HG03280 (cell line): ENCODE data around the gene PSD.

ENCODE experiments used
- ATAC-seq: cut with Tn5 transposase; IDR thresholded peaks from one replicate; pipeline ENCODE4 v1.9.1; 2021; ENCODE audit warnings: mild to moderate bottlenecking, moderate library complexity; ENCODE audit not compliant: unreplicated experiment

PSD gene

GRCh38 chr10:102420714-102421506 lies 2.3 kb upstream of the PSD start, which contains the start of gene FBXL15:
Gene FBXL15 (plus strand): TSS chr10:102420836. CDS start chr10:102421130, 294 bp downstream.
- ATAC-seq, result peak; percentile 67

GRCh38 chr10:102420181-102420713 lies 1.7 kb upstream of the PSD start:
- ATAC-seq, result no peak

- no peak for ATAC-seq
Measured at GRCh38 chr10:102419269-102420180, 940 bp upstream of the PSD start.

- no peak for ATAC-seq
Measured at GRCh38 chr10:102416695-102417094, 1.9 kb downstream of the PSD start.

- ATAC-seq, result no peak
Measured at GRCh38 chr10:102416283-102416682, 2.3 kb downstream of the PSD start.

- no peak for ATAC-seq
Measured at GRCh38 chr10:102414749-102415148, 3.8 kb downstream of the PSD start.

- no peak for ATAC-seq
Measured at GRCh38 chr10:102413806-102414561, 4.6 kb downstream of the PSD start.

- no peak for ATAC-seq
Measured at GRCh38 chr10:102413053-102413705, 5.4 kb downstream of the PSD start.

GRCh38 chr10:102412293-102412692 lies 6.3 kb downstream of the PSD start:
- no peak for ATAC-seq

GRCh38 chr10:102411341-102412255 lies 7.0 kb downstream of the PSD start:
- ATAC-seq, result no peak

GRCh38 chr10:102410429-102411073 lies 8.0 kb downstream of the PSD start:
- ATAC-seq, result no peak

- no peak for ATAC-seq
Measured at GRCh38 chr10:102409604-102410428, 8.8 kb downstream of the PSD start.

- ATAC-seq, result no peak
Measured at GRCh38 chr10:102408728-102409603, 9.6 kb downstream of the PSD start.

GRCh38 chr10:102408131-102408727 lies 10.4 kb downstream of the PSD start:
- no peak for ATAC-seq

GRCh38 chr10:102407425-102408130 lies 11.0 kb downstream of the PSD start:
- no peak for ATAC-seq

- ATAC-seq, result no peak
Measured at GRCh38 chr10:102406815-102407214, 11.8 kb downstream of the PSD start.
